H9 (cell line): Measurements from ENCODE around the gene C5orf15. TPM values are rescaled to one million over a fixed set of nuclear protein-coding genes. Genes with fewer than 3 reads are reported as not detected.

Source experiments
- DNase-seq: peaks from one replicate; pipeline ENCODE4 v3.0.0-alpha.2; 2017
- H2AFZ ChIP-seq: one replicate; pipeline ENCODE4 v1.6.1; 2013; ENCODE audit warnings: mild to moderate bottlenecking, low read length, control low read depth, moderate library complexity
- H2AK5ac ChIP-seq: 2 replicates; pipeline ENCODE4 v1.6.1; 2013; ENCODE audit warnings: low read length, control low read depth, mixed read lengths; ENCODE audit not compliant: insufficient read length
- H2BK120ac ChIP-seq: one replicate; pipeline ENCODE4 v1.6.1; 2013; ENCODE audit warnings: low read depth, mild to moderate bottlenecking, low read length, control low read depth, inconsistent platforms; ENCODE audit not compliant: poor library complexity, severe bottlenecking
- H2BK12ac ChIP-seq: 2 replicates; pipeline ENCODE4 v1.6.1; 2013; ENCODE audit warnings: low read length, control low read depth, mixed read lengths, low read depth; ENCODE audit not compliant: insufficient read length
- H2BK15ac ChIP-seq: 2 replicates; pipeline ENCODE4 v1.6.1; 2013; ENCODE audit warnings: low read depth, low read length, control low read depth
- H2BK20ac ChIP-seq: one replicate; pipeline ENCODE4 v1.6.1; 2013; ENCODE audit warnings: low read depth, mild to moderate bottlenecking, low read length, control low read depth, inconsistent platforms; ENCODE audit not compliant: poor library complexity, severe bottlenecking
- H2BK5ac ChIP-seq: 2 replicates; pipeline ENCODE4 v1.6.1; 2013; ENCODE audit warnings: low read length, control low read depth, mixed read lengths; ENCODE audit not compliant: insufficient read length
- H3K14ac ChIP-seq: 2 replicates; pipeline ENCODE4 v1.6.1; 2013; ENCODE audit warnings: low read length, control low read depth; ENCODE audit not compliant: insufficient read depth
- H3K18ac ChIP-seq: 2 replicates; pipeline ENCODE4 v1.6.1; 2013; ENCODE audit warnings: low read depth, mild to moderate bottlenecking, mixed read lengths, low read length, control low read depth; ENCODE audit not compliant: insufficient read length
- H3K23ac ChIP-seq: 2 replicates; pipeline ENCODE4 v1.6.1; 2013; ENCODE audit warnings: low read length, control low read depth, mixed read lengths, low read depth; ENCODE audit not compliant: insufficient read length
- H3K23me2 ChIP-seq: 2 replicates; pipeline ENCODE4 v1.6.1; 2013; ENCODE audit warnings: low read depth, mild to moderate bottlenecking, mixed read lengths, low read length, control low read depth; ENCODE audit not compliant: insufficient read length, poor library complexity, severe bottlenecking
- H3K27ac ChIP-seq: 2 replicates; pipeline ENCODE4 v1.5.1; 2013; ENCODE audit warnings: low read length, control low read depth, mixed read lengths, low read depth; ENCODE audit not compliant: insufficient read length
- H3K27me3 ChIP-seq: 2 replicates; pipeline ENCODE4 v1.6.1; 2013; ENCODE audit warnings: low read length, control low read depth, inconsistent platforms; ENCODE audit not compliant: insufficient read depth
- H3K4ac ChIP-seq: 2 replicates; pipeline ENCODE4 v1.6.1; 2013; ENCODE audit warnings: low read depth, mild to moderate bottlenecking, control low read depth, inconsistent platforms, low read length, moderate library complexity
- H3K4me1 ChIP-seq: 2 replicates; pipeline ENCODE4 v1.6.1; 2013; ENCODE audit warnings: low read length, control low read depth, inconsistent platforms; ENCODE audit not compliant: insufficient read depth
- H3K4me2 ChIP-seq: 2 replicates; pipeline ENCODE4 v1.6.1; 2013; ENCODE audit warnings: low read length, control low read depth, mixed read lengths; ENCODE audit not compliant: insufficient read length, insufficient read depth
- H3K56ac ChIP-seq: 2 replicates; pipeline ENCODE4 v1.6.1; 2013; ENCODE audit warnings: low read depth, mild to moderate bottlenecking, mixed read lengths, low read length, control low read depth; ENCODE audit not compliant: insufficient read length
- H3K79me1 ChIP-seq: 2 replicates; pipeline ENCODE4 v1.6.1; 2013; ENCODE audit warnings: low read depth, mild to moderate bottlenecking, moderate library complexity, low read length, control low read depth, inconsistent platforms; ENCODE audit not compliant: insufficient read depth, poor library complexity, severe bottlenecking
- H3K79me2 ChIP-seq: 2 replicates; pipeline ENCODE4 v1.6.1; 2013; ENCODE audit warnings: low read length, control low read depth, inconsistent platforms; ENCODE audit not compliant: insufficient read depth
- H3K9ac ChIP-seq: 2 replicates; pipeline ENCODE4 v1.6.1; 2013; ENCODE audit warnings: low read length, control low read depth, mixed read lengths; ENCODE audit not compliant: insufficient read length; ENCODE audit errors: extremely low read depth
- H3K9me3 ChIP-seq: one replicate; pipeline ENCODE4 v1.6.1; 2013; ENCODE audit warnings: low read depth, low read length, inconsistent platforms; ENCODE audit not compliant: control insufficient read depth
- H3T11ph ChIP-seq: one replicate; pipeline ENCODE4 v1.6.1; 2013; ENCODE audit warnings: mild to moderate bottlenecking, low read length, control low read depth, inconsistent platforms
- H4K20me1 ChIP-seq: one replicate; pipeline ENCODE4 v1.6.1; 2013; ENCODE audit not compliant: control insufficient read depth, insufficient read length, insufficient read depth
- H4K5ac ChIP-seq: 2 replicates; pipeline ENCODE4 v1.6.1; 2013; ENCODE audit warnings: low read depth, mild to moderate bottlenecking, mixed read lengths, low read length, control low read depth; ENCODE audit not compliant: insufficient read length
- H4K8ac ChIP-seq: replicated peaks from 2 replicates; pipeline ENCODE4 v1.6.1; 2013; ENCODE audit warnings: low read length, control low read depth, mixed read lengths, low read depth; ENCODE audit not compliant: insufficient read length
- H4K91ac ChIP-seq: 2 replicates; pipeline ENCODE4 v1.6.1; 2013; ENCODE audit warnings: low read depth, mild to moderate bottlenecking, moderate library complexity, mixed read lengths, low read length, control low read depth; ENCODE audit not compliant: insufficient read length
- H3K27ac Mint-ChIP-seq, 3 experiments: 2 replicates in 2 of 3; 3 replicates in 1 of 3; pipeline ENCODE4 v1.8.0; 2020 to 2021; ENCODE audit warnings: mixed read lengths in 3 of 3, mild to moderate bottlenecking in 1 of 3, moderate library complexity in 1 of 3
- H3K27me3 Mint-ChIP-seq: 2 replicates; pipeline ENCODE4 v1.8.0; 2021; ENCODE audit warnings: low read depth, mild to moderate bottlenecking, moderate library complexity, mixed read lengths
- H3K36me3 Mint-ChIP-seq, 3 experiments: 2 replicates in 2 of 3; 3 replicates in 1 of 3; pipeline ENCODE4 v1.8.0; 2020 to 2021; ENCODE audit warnings: low read depth in 3 of 3, mixed read lengths in 3 of 3; ENCODE audit not compliant: insufficient read depth in 1 of 3
- H3K4me1 Mint-ChIP-seq, 2 experiments: 2 replicates each; pipeline ENCODE4 v1.8.0; 2020; ENCODE audit warnings: mixed read lengths in 2 of 2
- H3K4me3 Mint-ChIP-seq, 2 experiments: 2 replicates in 1 of 2; 3 replicates in 1 of 2; pipeline ENCODE4 v1.8.0; 2020 to 2021; ENCODE audit warnings: mild to moderate bottlenecking in 2 of 2, mixed read lengths in 2 of 2, moderate library complexity in 1 of 2
- H3K9me3 Mint-ChIP-seq, 2 experiments: 2 replicates in 1 of 2; 3 replicates in 1 of 2; pipeline ENCODE4 v1.8.0; 2020; ENCODE audit warnings: mild to moderate bottlenecking in 2 of 2, mixed read lengths in 2 of 2, moderate library complexity in 1 of 2
- WGBS: extraction: QIAGEN DNeasy Blood & Tissue Kit; methylation state at CpG from one replicate; pipeline ENCODE4 v1.1.7; 2013; ENCODE audit warnings: missing lambda C conversion rate, low lambda C conversion rate, mixed read lengths; ENCODE audit not compliant: insufficient read length; ENCODE audit errors: extremely low coverage; 5-methylcytosine and 5-hydroxymethylcytosine counted together
- total RNA-seq: library from RNA; stranded (reverse); gene quantifications from 2 replicates; pipeline ENCODE4 v1.2.1, GENCODE V29; 2021
- TF ChIP-seq, protein P1 (sequence below): fragments of 200-600 bp; sonication (generic); conservative IDR thresholded peaks from 3 replicates; pipeline ENCODE4 v1.8.0; 2021; ENCODE audit warnings: antibody characterized with exemption, mild to moderate bottlenecking

C5orf15 gene
- total RNA-seq, 1 experiment from 2014 or later: 33.4 TPM

DNA sequence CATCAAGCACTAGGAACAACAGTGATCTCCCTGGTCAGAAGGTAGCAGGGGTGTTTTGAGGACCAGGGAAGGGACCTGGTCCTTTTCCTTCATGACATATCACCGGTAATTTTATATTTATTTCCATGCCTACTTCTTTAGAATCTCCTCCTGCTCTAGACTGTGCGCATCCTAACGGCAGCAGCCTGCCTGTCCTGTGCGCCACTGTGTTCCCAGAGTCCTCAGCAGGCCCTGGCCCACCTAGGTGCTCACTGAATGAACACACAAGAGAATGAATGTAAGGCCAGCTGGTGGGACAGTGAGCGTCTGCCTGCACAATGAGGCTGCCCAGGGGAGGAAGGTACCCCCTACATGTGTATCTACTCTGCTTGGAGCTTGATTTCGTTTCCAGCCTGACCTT, 51.5 kb downstream of the C5orf15 start:
- H3K9me3 Mint-ChIP-seq: no peaks in the 10 kb centered on the region; a peak in 1 of 5 replicates
- WGBS: no CpG with 5 or more reads among the region's 6 CpGs
- H3K27ac ChIP-seq: no peak overlapping the region
- no peaks in the 10 kb centered on the region for H3K79me2 ChIP-seq
- H4K8ac ChIP-seq: no peak overlapping the region
- no peaks in the 10 kb centered on the region for H3K4me1 ChIP-seq
- H4K20me1 ChIP-seq: no peaks in the 10 kb centered on the region
- H3K27me3 Mint-ChIP-seq: peaks cover 3% of the 10 kb centered on the region; the same call in 1 of the 2 replicates
- no peak overlapping the region for H3K4me3 Mint-ChIP-seq
- no peak overlapping the region for H2BK5ac ChIP-seq
- no peak overlapping the region for H3K23ac ChIP-seq
- no peaks in the 10 kb centered on the region for H3K79me1 ChIP-seq
- H3K14ac ChIP-seq: no peak overlapping the region
- no peaks in the 10 kb centered on the region for H3K23me2 ChIP-seq
- H3K27me3 ChIP-seq: no peaks in the 10 kb centered on the region
- H3K36me3 Mint-ChIP-seq: no peaks in the 10 kb centered on the region
- no peak overlapping the region for H2BK120ac ChIP-seq
- DNase-seq: no peak
- TF ChIP-seq, protein P1, sequence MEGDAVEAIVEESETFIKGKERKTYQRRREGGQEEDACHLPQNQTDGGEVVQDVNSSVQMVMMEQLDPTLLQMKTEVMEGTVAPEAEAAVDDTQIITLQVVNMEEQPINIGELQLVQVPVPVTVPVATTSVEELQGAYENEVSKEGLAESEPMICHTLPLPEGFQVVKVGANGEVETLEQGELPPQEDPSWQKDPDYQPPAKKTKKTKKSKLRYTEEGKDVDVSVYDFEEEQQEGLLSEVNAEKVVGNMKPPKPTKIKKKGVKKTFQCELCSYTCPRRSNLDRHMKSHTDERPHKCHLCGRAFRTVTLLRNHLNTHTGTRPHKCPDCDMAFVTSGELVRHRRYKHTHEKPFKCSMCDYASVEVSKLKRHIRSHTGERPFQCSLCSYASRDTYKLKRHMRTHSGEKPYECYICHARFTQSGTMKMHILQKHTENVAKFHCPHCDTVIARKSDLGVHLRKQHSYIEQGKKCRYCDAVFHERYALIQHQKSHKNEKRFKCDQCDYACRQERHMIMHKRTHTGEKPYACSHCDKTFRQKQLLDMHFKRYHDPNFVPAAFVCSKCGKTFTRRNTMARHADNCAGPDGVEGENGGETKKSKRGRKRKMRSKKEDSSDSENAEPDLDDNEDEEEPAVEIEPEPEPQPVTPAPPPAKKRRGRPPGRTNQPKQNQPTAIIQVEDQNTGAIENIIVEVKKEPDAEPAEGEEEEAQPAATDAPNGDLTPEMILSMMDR: no peak
- H2BK15ac ChIP-seq: no peak overlapping the region
- no peak overlapping the region for H2BK20ac ChIP-seq
- no peak overlapping the region for H4K91ac ChIP-seq
- peaks cover 0 to 2% of the 10 kb centered on the region in 2 experiments; a peak in 2 of 4 replicates for H3K4me1 Mint-ChIP-seq
- H2AK5ac ChIP-seq: no peak overlapping the region
- H3K9me3 ChIP-seq: no peaks in the 10 kb centered on the region
- H2BK12ac ChIP-seq: no peak overlapping the region
- H3K56ac ChIP-seq: no peak overlapping the region
- no peak overlapping the region for H3K9ac ChIP-seq
- H3K27ac Mint-ChIP-seq: no peak overlapping the region
- H3K4ac ChIP-seq: no peak overlapping the region
- no peak overlapping the region for H4K5ac ChIP-seq
- H3T11ph ChIP-seq: no peak overlapping the region
- no peak overlapping the region for H3K18ac ChIP-seq
- no peak overlapping the region for H3K4me2 ChIP-seq
- H2AFZ ChIP-seq: no peak overlapping the region
